GM12878 (cell line): ENCODE results near the gene ZKSCAN8. TPM values are rescaled to one million over a fixed set of nuclear protein-coding genes. Genes with fewer than 3 reads are reported as not detected.
A peak's percentile ranks its signal among the peaks of the same experiment; 100 is the strongest.

Experiments
- BCL3 ChIP-seq: IDR thresholded peaks from 2 replicates; pipeline ENCODE4 v1.6.1; 2011; ENCODE audit warnings: borderline replicate concordance, low read depth, mild to moderate bottlenecking, moderate library complexity, low read length; ENCODE audit not compliant: insufficient read depth, poor library complexity, severe bottlenecking
- BCLAF1 ChIP-seq: fragments of 450-650 bp; IDR thresholded peaks from 2 replicates; pipeline ENCODE4 v1.6.1; 2017; ENCODE audit warnings: antibody characterized with exemption, mild to moderate bottlenecking, moderate library complexity
- BMI1 ChIP-seq: fragments of 450-650 bp; IDR thresholded peaks from 2 replicates; pipeline ENCODE4 v1.6.1; 2016; ENCODE audit warnings: mild to moderate bottlenecking, moderate library complexity, borderline replicate concordance
- CTCF ChIP-seq, 3 experiments: IDR thresholded peaks in 2 of 3; conservative IDR thresholded peaks in 1 of 3; 2 replicates each; pipeline ENCODE4 v1.5.1; 2011; ENCODE audit warnings: low read depth in 3 of 3, low read length in 3 of 3, mild to moderate bottlenecking in 3 of 3, control low read depth in 2 of 3, moderate library complexity in 2 of 3, inconsistent platforms in 1 of 3, mixed read lengths in 1 of 3; ENCODE audit not compliant: control insufficient read depth in 2 of 3, insufficient read depth in 1 of 3; ENCODE audit errors: extremely low read depth in 1 of 3
- E2F4 ChIP-seq: IDR thresholded peaks from 2 replicates; pipeline ENCODE4 v1.6.1; 2012; ENCODE audit warnings: low read depth, low read length, improper control_type of control experiment
- EED ChIP-seq: sonication (generic); IDR thresholded peaks from 2 replicates; pipeline ENCODE4 v1.6.1; 2016; ENCODE audit warnings: antibody characterized with exemption, low read depth
- EZH2 ChIP-seq: IDR thresholded peaks from 2 replicates; pipeline ENCODE4 v1.6.1; 2012; ENCODE audit warnings: low read depth, mild to moderate bottlenecking, control low read depth, inconsistent platforms, low read length, borderline replicate concordance; ENCODE audit not compliant: control insufficient read depth
- HCFC1 ChIP-seq: fragments of 150-350 bp; IDR thresholded peaks from 2 replicates; pipeline ENCODE4 v1.6.1; 2014; ENCODE audit warnings: low read length
- KLF5 ChIP-seq: fragments of 450-650 bp; IDR thresholded peaks from 2 replicates; pipeline ENCODE4 v1.6.1; 2014; ENCODE audit warnings: mild to moderate bottlenecking; ENCODE audit not compliant: partially characterized antibody
- PAX5 ChIP-seq: IDR thresholded peaks from 2 replicates; pipeline ENCODE4 v1.6.1; 2011; ENCODE audit warnings: low read depth, low read length, borderline replicate concordance
- POLR2AphosphoS5 ChIP-seq: IDR thresholded peaks from 2 replicates; pipeline ENCODE4 v1.6.1; 2011; ENCODE audit warnings: mild to moderate bottlenecking, low read length, inconsistent platforms
- RCOR1 ChIP-seq: conservative IDR thresholded peaks from 2 replicates; pipeline ENCODE4 v1.6.1; 2012; ENCODE audit warnings: low read depth, low read length, improper control_type of control experiment
- RELA ChIP-seq: fragments of 450-650 bp; IDR thresholded peaks from 2 replicates; pipeline ENCODE4 v1.8.0; 2014; ENCODE audit warnings: borderline replicate concordance; ENCODE audit not compliant: partially characterized antibody
- SIX5 ChIP-seq: IDR thresholded peaks from 2 replicates; pipeline ENCODE4 v1.6.1; 2011; ENCODE audit warnings: mild to moderate bottlenecking, low read depth, low read length, moderate library complexity; ENCODE audit not compliant: severe bottlenecking
- SPI1 ChIP-seq: IDR thresholded peaks from 2 replicates; pipeline ENCODE4 v1.6.1; 2011; ENCODE audit warnings: low read depth, mild to moderate bottlenecking, low read length, moderate library complexity, borderline replicate concordance; ENCODE audit not compliant: insufficient read depth
- SRF ChIP-seq, 2 experiments: IDR thresholded peaks; 2 replicates each; pipeline ENCODE4 v1.6.1; 2011; ENCODE audit warnings: low read depth in 2 of 2, low read length in 2 of 2, mild to moderate bottlenecking in 1 of 2, moderate library complexity in 1 of 2
- TBL1XR1 ChIP-seq: IDR thresholded peaks from 2 replicates; pipeline ENCODE4 v1.6.1; 2012; ENCODE audit warnings: low read depth, low read length, improper control_type of control experiment
- TCF12 ChIP-seq: IDR thresholded peaks from 2 replicates; pipeline ENCODE4 v1.6.1; 2011; ENCODE audit warnings: low read depth, mild to moderate bottlenecking, low read length
- YBX1 ChIP-seq: fragments of 450-650 bp; IDR thresholded peaks from 2 replicates; pipeline ENCODE4 v1.6.1; 2016; ENCODE audit warnings: antibody characterized with exemption
- ZBTB33 ChIP-seq: fragments of 450-650 bp; IDR thresholded peaks from 2 replicates; pipeline ENCODE4 v1.6.1; 2017; ENCODE audit warnings: mild to moderate bottlenecking
- ZSCAN29 ChIP-seq: fragments of 450-650 bp; IDR thresholded peaks from 2 replicates; pipeline ENCODE4 v1.6.1; 2017; ENCODE audit warnings: mild to moderate bottlenecking, moderate library complexity
- polyA plus RNA-seq, 11 experiments: library from polyadenylated mRNA; depleted of rRNA in 4 of 11; unstranded in 6 of 11; stranded (reverse) in 5 of 11; fragments of >200 nt; fragmentation: Nextera tagmentation in 4 of 11; fragmentation: Illumina TruSeq in 1 of 11; extraction: Ambion mirVana in 4 of 11; extraction: Trizol in 1 of 11; gene quantifications; 1 replicate in 1 of 11; 2 replicates in 10 of 11; pipeline versions ENCODE4 v1.2.1 to v1.2.3, GENCODE V29; 2011 to 2016; ENCODE audit warnings: inconsistent platforms in 2 of 11, missing spikeins in 2 of 11, low read depth in 1 of 11
- total RNA-seq, 4 experiments: library from RNA; depleted of rRNA in 3 of 4; stranded (reverse); fragments of >200 nt in 3 of 4; fragmentation: Illumina TruSeq in 1 of 4; extraction: Trizol in 1 of 4; gene quantifications; 2 replicates each; pipeline versions ENCODE4 v1.2.1 to v1.2.3, GENCODE V29; 2013 to 2021

The ZKSCAN8 gene
- total and polyA plus RNA-seq, 10 of the 15 experiments (the other 5 are each of a cell fraction or from before 2014, with no cell fraction given): 1.0 to 17.9 (median 8.7) TPM

- TF ChIP-seq EZH2 (no peak), BCL3 (no peak), ZBTB33 (no peak), YBX1 (no peak), TBL1XR1 (no peak), SRF (IDR thresholded peaks at IDR 0.05; ENCODE audit: low read depth in 2 of 2, low read length in 2 of 2) (no peak), TCF12 (peak; percentile 49; the same call in 1 of the 2 replicates), RELA (peak; percentile 15), SIX5 (peak; percentile 21), BMI1 (no peak), POLR2AphosphoS5 (peak; percentile 87), E2F4 (no peak), EED (no peak), CTCF (IDR thresholded peaks at IDR 0.05 in 2 of 3, conservative IDR thresholded peaks at IDR 0.05 in 1 of 3; ENCODE audit: control insufficient read depth in 2 of 3, extremely low read depth in 1 of 3, insufficient read depth in 1 of 3, low read depth in 3 of 3, low read length in 3 of 3) (no peak), ZSCAN29 (no peak), SPI1 (no peak), BCLAF1 (no peak), HCFC1 (peak; percentile 54), PAX5 (no peak; the same call in 1 of the 2 replicates), RCOR1 (no peak), KLF5 (no peak)
These were observed 17.2 kb upstream of the ZKSCAN8 start, which contains the start of gene ZSCAN16 (continued) for GRCh38 chr6:28124350-28124970.
